GM21717 (cell line): ENCODE measurements around the gene LIMCH1.

ENCODE experiments used
- ATAC-seq: cut with Tn5 transposase; IDR thresholded peaks from one replicate; pipeline ENCODE4 v1.9.1; 2021; ENCODE audit warnings: mild to moderate bottlenecking, moderate library complexity; ENCODE audit not compliant: unreplicated experiment

Gene LIMCH1

GRCh38 chr4:41530741-41531140, 7.2 kb upstream of the LIMCH1 start:
- ATAC-seq = no peak

GRCh38 chr4:41532336-41532735, 5.6 kb upstream of the LIMCH1 start:
- ATAC-seq = no peak

- ATAC-seq = no peak
Observed at GRCh38 chr4:41532882-41533281, 5.1 kb upstream of the LIMCH1 start.

- no peak for ATAC-seq
Observed at GRCh38 chr4:41533680-41534079, 4.3 kb upstream of the LIMCH1 start.

GRCh38 chr4:41534404-41534803, 3.6 kb upstream of the LIMCH1 start:
- no peak for ATAC-seq

- no peak for ATAC-seq
Observed at GRCh38 chr4:41535911-41536371, 2.0 kb upstream of the LIMCH1 start.

- no peak for ATAC-seq
Observed at GRCh38 chr4:41537292-41537890, 566 bp upstream of the LIMCH1 start.

GRCh38 chr4:41538887-41539498, 1.0 kb downstream of the LIMCH1 start:
- ATAC-seq = no peak

- no peak for ATAC-seq
Observed at GRCh38 chr4:41539711-41540110, 1.8 kb downstream of the LIMCH1 start.

GRCh38 chr4:41540687-41541086, 2.7 kb downstream of the LIMCH1 start:
- no peak for ATAC-seq

- ATAC-seq = no peak
Observed at GRCh38 chr4:41541687-41542094, 3.7 kb downstream of the LIMCH1 start.

- no peak for ATAC-seq
Observed at GRCh38 chr4:41542526-41543275, 4.7 kb downstream of the LIMCH1 start.

GRCh38 chr4:41545238-41545637, 7.3 kb downstream of the LIMCH1 start:
- ATAC-seq = no peak

GRCh38 chr4:41546638-41547037, 8.7 kb downstream of the LIMCH1 start:
- ATAC-seq = no peak

GRCh38 chr4:41548305-41548880, 10.4 kb downstream of the LIMCH1 start:
- ATAC-seq = no peak

- ATAC-seq = no peak
Observed at GRCh38 chr4:41549478-41549877, 11.5 kb downstream of the LIMCH1 start.

GRCh38 chr4:41550308-41550707, 12.4 kb downstream of the LIMCH1 start:
- ATAC-seq = no peak

- ATAC-seq = no peak
Observed at GRCh38 chr4:41551536-41551935, 13.6 kb downstream of the LIMCH1 start.

GRCh38 chr4:41554905-41555304, 16.9 kb downstream of the LIMCH1 start:
- no peak for ATAC-seq

- no peak for ATAC-seq
Observed at GRCh38 chr4:41556526-41556925, 18.6 kb downstream of the LIMCH1 start.

- no peak for ATAC-seq
Observed at GRCh38 chr4:41559940-41560516, 22.1 kb downstream of the LIMCH1 start.
